ACHN (cell line): ENCODE data around the gene SESN2.

Experiments used
- DNase-seq: peaks from one replicate; pipeline ENCODE4 v3.0.0-alpha.2; 2015
- in situ Hi-C: cut with HindIII; loops from 2 replicates; pipeline ENCODE4 v1.10.0; 2017; ENCODE audit warnings: low sequenced_read_pairs, low pct_ligation_motif_present, low pct_unique_long_range_greater_than_20kb

Gene SESN2

DNA sequence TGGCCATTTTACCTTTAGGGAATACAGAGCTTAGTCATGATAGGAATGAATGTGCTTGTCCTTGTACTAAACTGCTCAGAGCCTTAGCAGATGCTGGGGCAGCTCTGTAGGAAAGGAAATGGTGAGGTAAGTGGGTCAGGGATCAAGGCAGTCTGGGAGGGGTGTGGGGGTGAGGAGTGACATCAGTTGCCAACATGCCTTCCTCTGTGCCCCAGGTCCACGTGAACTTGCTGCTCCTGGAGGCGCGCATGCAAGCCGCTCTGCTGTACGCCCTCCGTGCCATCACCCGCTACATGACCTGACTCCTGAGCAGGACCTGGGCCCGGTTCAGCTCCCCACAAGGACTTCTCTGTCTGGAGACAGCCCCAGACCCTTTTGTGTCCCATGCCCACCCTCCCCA lies 21.2 kb downstream of the SESN2 start:
- DNase-seq = no peak
- in situ Hi-C loops = no loop called here

DNA sequence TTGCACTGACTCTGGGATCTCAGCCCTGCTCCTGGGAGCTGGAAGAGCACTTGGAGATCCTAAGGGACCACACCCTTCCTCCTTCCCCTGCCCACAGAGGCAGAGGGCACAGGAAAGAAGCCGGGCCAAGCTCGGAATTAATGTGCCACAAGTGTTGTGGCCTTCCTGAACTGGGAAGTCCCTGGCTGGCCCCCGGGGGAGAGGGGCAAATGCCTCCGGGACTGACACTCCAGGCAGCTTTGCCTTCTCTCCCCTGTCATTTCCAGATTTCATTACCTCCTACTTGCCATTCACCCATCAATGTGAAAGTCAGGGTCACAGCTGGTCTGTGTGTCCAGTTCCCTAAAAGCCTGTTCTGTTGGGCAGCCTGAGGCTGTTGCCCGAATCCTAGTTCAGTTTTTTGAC lies 21.7 kb downstream of the SESN2 start:
- no peak for DNase-seq
- in situ Hi-C loops = no loop called here

DNA sequence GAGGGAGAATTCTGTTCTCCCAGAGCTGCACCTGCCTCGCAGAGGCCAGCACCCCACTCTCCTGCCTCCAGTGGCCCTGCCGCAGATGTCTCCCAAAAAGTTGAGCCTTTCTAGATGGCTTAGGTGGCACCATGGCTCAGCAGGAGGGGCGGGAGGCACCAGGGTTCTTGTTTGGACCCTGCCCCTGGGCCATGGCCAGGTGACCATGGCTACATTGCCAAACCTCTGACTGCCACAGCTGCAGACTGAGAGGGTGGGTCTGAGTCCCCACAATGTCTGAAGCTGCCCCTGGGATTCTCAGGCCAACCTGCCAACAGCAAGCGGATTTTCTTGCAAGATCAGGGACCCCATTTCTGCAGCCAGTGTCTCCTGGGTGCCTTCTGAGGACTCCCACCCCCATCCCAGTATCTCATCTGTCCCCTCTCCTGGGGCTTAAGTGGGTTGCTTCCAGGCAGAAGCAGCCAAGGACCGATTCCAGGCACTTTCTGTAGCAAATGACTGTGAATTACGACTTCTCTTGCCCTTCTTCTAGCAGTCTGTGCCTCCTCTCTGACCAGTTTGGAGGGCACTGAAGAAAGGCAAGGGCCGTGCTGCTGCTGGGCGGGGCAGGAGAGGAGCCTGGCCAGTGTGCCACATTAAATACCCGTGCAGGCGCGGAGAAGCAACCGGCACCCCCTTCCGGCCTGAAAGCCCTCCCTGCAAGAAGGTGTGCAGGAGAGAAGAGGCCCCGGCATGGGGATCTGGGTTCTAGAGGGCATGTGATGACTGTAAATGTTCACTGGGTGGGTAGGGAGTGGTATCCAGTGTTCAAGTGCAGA lies 22.5 kb downstream of the SESN2 start:
- in situ Hi-C loops = no loop called here
- DNase-seq = no peak

DNA sequence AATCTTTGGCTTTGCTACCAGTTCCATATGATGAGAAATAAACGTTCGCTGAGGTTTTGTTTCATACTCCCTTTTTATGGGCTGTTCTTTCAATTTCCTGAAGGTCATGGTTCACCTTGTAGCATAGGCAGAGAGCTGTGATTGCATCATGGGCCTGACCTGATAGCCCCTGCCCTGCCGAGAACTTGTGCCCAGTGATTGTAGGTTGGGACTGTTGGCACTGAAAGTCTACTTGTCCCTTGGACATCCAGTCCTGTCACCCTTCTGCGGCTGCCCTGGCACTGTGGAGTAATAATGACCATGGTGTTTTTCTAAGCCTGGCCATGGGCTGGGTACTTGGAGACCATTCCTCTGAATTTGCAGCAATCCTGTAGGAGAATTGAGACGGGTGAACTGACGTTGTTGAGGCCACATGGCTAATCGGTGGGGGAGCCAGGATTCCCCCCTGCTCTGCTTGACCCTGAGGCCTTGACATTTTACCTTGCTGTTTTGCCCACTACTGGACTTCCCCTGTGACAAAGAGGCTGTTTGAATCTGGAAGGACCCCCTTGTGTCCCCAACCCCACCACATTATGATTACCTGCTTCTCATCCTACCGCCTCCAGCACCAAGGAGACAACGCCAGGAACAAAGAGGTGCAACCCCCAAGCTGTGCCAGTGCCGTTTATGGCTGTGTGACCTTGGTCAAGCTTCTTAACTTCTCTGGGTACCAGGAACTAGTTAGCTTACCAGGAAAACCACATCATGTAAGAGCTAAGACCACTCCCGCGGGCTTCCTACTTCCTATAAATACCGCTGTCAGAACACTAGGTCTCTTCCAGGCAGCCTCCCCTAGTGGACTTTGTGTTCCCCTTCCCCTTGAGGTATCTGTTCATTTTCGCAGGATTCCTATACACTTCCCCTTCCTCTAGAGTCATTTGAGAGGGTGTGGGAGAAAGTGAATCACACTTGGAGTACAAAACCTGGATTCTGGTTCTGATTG lies 23.4 kb downstream of the SESN2 start:
- in situ Hi-C loops = no loop called here
- no peak for DNase-seq

DNA sequence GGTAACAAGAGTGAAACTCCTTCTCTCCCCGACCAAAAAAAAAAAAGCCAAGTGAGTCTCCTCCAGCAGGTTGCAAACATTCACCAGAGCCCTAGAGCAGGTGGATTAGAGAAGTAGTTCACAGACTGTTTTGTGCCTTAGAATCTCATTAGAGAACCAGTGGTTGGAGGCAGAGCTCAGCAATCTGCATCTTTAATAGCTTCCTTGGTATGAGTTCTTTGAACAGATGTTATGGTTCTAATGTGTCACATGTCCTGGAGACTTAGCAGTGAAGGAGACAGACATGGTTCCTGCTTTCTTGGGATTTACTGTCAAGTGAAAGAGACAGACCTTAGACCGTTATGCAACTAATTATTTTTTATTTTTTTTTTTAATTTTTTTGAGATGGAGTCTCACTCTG lies 26.8 kb downstream of the SESN2 start:
- DNase-seq = no peak
- in situ Hi-C loops = no loop called here

DNA sequence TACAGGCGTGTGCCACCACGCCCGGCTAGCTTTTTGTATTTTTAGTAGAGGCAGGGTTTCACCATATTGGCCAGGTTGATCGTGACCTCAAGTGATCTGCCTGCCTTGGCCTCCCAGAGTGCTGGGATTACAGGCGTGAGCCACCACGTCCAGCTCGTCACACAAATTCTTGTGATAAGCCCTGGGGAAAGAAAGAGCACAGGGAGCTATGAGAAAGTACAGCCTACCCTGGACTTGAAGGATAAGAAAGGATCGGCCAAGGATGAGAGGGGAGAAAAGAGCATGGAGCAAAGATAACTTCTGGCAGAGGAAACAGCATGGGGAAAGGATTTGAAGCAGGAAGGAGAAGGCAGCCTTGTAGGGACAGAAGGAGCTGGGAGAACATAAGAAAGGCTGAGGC lies 29.2 kb downstream of the SESN2 start:
- no peak for DNase-seq
- in situ Hi-C loops = no loop called here

DNA sequence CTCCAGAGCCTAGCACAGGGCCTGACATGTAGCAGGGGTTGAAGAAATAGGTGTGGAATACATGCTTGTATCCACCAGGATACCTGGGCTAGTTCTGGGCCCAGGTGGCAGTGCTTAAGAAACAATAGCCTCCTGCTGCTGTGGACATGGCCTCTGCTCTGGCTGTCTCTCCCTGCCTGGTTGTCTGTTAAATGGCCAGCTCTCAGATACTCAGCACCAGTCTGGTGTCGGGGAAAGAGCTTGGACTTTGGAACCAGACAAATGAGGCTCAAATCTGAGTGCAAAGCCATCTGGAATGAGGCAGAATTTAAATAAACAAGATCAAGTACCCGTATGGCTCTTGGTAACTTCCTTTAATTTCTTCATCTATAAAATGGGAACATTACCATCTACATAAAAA lies 31.5 kb downstream of the SESN2 start:
- in situ Hi-C loops = no loop called here
- no peak for DNase-seq

DNA sequence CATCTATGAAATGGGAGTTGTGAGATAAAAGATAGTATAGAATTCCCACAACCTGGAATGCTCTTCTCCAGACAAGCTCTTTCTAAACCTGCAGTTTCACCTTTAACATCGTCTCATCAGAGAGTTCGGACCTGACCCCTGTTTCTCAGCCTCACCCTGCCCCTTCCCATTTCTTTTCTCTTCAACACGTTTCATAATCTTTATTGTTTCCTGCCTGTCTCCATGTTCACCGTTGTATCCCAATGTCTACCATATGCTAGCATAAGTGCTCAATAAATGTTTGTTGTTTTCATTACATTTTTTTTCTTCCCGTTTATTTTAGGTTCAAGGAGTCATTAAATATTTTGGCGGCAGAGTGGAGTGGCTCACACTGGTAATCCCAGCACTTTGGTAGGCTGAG lies 32.4 kb downstream of the SESN2 start:
- in situ Hi-C loops = no loop called here
- no peak for DNase-seq

DNA sequence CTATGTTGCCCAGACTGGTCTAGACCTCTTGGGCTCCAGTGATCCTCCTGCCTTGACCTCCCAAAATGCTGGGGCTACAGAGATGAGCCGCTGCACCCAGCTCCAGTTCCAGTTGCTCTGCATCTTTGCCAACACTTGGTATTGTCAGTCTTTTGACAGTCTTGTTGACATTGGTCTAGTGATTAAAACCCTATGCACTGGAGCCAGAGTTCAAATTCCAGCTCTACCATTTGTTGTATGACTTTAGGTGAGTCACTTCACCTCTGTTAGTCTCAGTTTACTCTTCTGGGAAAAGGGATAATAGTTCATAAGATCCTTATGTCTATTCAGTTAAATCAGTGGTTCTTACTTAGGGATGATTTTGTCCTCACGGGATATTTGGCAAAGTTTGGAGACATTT lies 36.6 kb downstream of the SESN2 start:
- in situ Hi-C loops = no loop called here
- no peak for DNase-seq

DNA sequence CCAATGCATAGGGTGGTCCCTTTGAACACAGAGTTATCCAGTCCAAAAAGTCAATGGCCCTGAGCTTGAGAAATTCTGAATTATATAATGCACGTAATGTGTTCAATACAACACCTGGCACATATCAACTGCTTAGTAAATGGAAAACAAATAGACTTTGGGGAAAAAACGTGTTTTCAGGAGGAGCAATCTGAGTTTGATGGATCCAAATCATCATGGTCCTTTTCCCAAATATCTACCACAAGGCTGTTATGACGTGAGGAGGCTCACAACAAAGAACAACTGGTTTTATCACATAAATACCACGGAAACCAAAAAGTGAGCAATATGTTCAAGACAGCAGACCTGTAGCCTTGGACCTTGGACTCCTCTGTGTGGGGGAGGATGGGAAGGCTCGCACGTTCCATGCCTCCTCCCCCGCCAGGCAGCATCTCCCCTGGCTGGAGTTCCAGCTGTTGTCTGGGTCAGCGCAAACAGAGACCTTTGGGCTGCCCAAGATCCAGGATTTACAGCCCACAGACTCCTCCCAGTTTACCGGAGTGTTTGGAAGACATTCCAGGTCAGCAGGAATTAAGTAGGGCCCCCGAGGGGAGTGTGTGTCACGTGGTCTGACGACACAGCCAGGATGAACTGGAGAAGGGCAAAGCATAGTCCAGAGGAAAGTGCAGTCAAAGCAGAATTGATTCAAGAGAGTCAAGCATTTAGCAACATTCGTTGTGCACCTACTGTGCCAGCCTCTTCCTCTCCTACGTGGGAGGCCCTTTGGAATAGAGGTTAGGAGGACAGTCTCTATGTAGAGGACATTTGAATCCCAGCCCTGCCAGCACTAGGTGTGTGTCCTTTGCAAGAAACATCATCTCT lies 37.3 kb downstream of the SESN2 start:
- in situ Hi-C loops = no loop called here
- no peak for DNase-seq

DNA sequence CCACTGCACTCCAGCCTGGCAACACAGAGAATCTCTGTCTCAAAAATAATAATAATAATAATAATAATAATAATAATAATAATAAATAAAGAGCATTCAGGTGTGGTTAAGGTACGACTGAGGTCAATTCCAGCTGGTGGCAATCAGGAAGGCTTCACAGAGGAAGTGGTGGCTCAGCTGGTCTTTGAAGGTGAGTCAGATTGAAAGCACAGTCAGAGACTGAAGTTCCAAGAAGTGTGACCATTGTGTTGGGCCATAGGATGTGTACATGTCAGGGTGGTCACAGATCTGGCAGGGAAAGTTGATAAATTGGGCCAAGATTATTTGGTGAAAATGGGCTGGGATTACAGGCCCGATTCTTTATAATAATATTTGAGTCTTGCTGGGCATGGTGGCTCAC lies 38.5 kb downstream of the SESN2 start:
- DNase-seq = no peak
- in situ Hi-C loops = no loop called here

DNA sequence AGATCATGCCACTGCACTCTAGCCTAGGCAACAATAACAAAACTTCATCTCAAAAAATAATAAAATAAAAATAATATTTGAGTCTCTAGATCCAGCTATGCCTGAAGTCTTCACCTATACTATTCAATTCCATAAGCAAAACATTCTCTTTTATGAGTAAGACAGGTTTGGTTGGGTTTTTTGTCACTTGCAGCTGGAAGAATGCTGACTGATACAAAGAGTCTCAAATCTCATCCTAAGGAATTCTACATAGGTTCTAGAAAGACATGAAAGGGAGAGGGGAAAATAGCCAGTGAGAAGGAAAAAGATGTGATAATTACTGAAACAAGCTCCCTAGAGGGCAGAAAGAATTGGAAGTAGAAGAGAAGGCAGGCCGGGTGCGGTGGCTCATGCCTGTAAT lies 39.1 kb downstream of the SESN2 start:
- in situ Hi-C loops = no loop called here
- no peak for DNase-seq

DNA sequence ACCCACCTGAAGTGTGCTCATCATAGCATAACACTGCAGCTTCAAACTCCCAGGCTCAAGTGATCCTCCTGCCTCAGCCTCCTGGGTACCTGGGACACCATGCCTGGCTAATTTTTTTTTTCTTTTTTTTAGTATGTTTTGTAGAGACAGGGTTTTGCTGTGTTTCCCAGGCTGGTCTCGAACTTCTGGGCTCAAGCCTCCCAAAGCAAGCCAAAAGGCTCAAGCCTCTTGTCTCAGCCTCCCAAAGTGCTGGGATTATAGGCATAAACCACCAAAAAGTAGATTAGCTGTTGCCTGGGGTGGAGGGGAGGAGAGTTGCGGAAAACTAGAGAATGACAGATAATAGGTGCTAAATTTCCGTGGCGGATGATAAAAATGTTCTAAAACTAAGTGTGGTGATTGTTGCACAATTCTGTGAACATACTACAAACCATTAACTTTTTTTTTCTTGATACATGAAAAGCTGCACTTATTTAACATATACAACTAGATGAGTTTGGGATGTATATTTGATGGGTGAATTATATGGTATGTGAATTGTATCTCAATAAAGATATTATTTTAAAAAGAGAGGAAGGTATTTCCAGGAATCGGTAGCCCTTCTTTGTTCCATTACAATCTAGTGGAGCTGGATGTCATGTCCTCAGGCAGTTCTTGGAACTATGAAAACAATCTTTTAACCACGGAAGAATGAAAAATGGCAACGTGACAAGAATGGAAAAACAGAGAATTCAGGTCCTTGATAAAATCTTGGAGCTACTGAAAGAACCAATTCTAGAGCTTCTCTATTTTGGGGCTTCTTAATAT lies 42.3 kb downstream of the SESN2 start:
- in situ Hi-C loops = no loop called here
- DNase-seq = no peak

DNA sequence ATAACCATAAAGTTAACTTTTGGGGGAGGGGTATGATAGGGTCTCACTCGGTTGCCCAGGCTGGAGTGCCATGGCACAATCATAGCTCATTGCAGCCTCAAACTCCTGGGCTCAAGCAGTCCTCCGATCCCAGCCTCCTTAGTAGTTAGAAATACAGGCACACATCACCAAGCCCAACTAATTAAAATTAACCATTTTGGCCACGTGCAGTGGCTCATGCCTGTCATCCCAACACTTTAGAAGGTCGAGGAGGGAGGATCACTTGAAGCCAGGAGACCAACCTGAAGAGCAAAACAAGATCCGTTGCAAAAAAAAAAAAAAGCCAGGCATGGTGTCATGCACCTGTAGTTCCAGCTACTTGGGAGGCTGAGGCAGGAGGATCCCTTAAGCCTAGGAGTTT lies 42.9 kb downstream of the SESN2 start:
- in situ Hi-C loops = no loop called here
- no peak for DNase-seq

DNA sequence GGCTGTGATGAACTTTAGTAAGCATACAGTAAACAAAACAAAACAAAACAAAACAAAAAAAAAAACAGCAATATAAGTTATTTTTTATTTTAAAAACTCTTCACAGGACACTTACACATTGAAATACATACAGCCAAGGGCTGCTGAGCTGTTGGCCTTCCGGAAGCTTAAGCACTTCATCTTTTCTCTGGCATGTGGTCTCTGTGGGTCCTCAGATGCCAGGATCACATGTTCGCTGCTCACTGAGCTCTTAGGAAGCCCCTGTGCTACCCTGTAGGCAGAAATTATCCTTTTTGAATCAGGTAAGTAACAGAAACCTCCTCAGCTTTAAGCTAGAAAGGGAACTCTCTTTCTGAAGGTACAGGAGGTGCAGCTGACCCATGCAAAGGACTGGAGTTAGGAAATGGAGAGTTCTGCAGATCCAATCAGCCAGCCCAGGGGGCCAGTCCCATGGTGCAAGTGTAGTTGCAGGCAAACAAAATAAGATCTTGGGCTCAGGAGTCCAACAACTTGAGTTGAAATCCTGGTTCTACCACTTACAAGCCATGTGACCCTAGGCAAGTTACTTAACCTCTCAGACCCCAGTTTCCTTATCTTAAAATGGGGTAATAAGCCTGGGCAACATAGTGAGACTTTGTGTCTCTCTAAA lies 47.1 kb downstream of the SESN2 start:
- in situ Hi-C loops = no loop called here
- DNase-seq = no peak

DNA sequence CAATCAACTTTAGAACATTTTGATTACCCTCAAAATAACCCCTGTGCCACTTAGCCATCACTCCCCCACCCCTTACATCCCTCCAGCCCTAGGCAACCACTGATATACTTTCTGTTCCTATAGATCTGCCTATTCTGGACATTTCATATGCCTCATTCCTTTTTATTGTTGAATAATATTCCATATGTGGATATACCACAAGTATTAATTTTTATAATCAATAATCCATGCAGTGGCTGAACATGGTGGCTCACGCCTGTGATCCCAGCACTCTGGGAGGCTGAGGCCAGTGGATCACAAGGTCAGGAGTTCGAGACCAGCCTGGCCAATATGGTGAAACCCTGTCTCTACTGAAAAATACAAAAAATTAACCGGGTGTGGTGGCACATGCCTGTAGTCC lies 49.4 kb downstream of the SESN2 start:
- no peak for DNase-seq
- in situ Hi-C loops = no loop called here

DNA sequence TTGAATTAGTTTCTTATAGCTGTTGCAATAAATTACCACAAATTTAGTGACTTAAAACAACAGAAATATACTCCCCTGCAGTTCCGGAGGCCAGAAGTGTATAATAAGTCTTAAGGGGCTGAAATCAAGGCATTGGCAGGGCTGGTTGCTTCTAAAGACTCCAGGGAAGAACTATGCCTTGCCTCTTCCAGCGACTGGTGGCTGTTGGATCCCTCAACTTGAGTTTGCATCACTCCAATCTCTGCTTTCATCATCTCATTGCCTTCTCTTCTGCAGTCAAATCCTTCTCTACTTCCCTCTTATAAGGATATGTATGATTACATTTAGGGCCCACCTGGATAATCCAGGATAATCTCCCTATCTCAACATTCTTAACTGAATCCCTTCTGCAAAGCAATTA lies 50.4 kb downstream of the SESN2 start:
- DNase-seq = no peak
- in situ Hi-C loops = no loop called here
